ENCODE measurements around the gene TANC2.
A peak's percentile ranks its signal among the peaks of the same experiment; 100 is the strongest.
"Not testable (repeated sequence)": the region's sequence is repeated elsewhere in the genome, so short reads cannot be mapped to it uniquely, and the experiment has no call there.

TANC2 gene

DNA sequence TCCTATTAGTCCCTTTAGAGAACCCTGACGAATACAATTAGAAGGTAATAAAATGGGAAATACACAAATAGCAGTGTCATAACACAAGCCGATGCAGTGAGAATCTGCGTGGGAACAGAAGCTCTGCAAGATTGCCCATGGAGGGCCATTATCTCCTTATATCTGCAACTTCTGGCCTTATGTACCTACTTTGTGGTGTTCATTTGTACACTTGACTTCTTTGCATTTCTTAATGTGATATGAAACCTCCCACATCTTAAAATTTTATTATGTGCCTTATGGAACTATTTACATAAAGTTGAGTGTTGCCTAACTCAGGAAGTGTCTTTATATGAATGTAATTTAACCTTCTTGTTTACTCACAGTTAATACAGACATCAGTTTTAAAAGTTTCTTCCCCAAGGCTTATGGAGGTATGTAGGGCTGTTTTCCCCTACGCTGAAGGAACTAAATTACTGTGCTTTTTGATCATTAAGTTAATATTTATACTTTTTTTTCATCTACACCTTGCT lies 10.1 kb upstream of the TANC2 start:
- FAIRE-seq (no peak), DNase-seq (ENCODE audit: extremely low spot score, insufficient read length, low read depth) (no peak)

DNA sequence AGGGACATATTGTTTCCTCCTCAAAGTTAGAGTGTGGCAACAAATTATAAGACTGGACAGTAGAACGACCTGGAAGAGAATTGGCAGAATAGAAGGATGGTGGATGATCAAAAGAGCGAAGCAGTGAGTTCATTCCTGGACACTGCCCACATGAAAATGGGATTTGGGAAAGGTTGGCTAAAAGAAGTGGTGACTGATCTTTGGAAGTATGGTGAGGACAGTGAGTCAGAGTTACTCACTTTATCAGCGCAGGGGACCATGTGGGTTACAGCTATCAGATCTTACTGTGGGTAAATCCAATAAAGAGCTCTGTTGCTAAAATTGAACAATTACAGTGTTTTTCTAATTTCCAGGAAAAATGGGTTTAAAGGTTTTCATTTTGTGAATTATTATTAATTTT lies 2.7 kb upstream of the TANC2 start:
- FAIRE-seq (no peak), DNase-seq (ENCODE audit: extremely low spot score, insufficient read length, low read depth) (no peak)

- DNase-seq (ENCODE audit: extremely low spot score, insufficient read length, low read depth) (no peak), FAIRE-seq (no peak)
These were observed 1.5 kb upstream of the TANC2 start for GRCh38 chr17:62964506-62964905.

DNA sequence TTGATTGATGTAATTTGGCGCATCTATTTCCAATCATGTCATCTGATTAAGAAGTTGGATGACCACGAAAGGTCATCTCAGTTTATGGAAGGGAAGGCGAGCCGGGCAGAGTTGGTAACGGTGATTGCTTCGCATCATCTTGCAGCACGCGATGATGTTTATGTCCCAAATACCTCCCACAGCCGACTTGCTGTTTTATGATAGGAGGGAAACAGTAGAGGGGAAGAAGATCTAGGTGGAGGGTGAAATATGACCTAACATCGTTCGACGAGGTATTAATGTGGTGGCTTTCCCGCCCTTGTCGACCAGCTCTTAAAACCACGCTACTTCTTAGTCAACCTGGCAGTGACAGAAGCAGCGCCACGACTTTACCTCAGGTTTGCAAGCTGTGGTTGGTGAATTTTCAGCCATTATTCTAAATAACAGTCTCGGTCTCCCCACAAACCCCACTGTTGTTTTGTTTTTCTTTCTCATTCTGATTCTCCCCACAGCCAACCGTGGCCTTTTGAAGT lies 805 bp upstream of the TANC2 start:
- FAIRE-seq (no peak), DNase-seq (ENCODE audit: extremely low spot score, insufficient read length, low read depth) (no peak)

DNA sequence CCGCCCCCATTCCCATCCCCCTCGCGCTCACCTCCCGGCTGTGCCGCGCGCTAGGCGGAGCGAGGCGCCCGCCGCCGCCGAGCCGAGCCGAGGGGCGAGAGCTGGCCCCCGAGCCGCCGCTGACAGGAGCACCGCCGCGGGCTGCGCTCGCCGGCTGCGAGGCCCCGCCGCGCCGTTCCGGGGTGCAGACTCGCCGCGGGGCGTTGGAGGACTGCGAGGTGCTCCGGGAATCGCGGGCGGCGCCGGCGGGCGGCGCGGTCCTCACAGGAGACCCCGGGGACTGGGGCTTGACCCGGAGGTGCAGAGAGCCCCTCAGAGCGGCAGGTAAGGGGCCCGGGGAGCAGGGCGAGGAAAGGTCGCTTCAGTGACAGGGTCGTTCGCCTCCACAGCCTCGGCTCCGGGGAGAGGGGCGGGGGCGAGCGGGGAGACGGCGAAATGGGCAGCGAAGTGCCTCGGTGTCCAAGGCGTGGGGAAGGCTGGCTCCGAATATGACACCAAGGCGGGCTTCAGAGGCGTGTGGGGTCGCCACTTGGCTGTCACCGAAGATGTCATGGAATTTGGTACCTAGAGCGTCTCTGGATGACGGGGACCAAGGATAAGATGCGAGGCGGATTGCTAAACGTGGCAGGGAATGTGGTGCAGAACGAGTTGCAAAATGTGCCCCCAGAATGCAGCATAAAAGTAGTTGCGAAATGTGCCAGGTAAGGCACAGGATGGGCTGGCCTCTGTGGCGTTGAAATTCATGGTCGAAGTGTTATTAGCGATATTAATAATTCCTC lies 580 bp downstream of the TANC2 start:
- no peak for DNase-seq (ENCODE audit: extremely low spot score, insufficient read length, low read depth)
- FAIRE-seq: no peak

- FAIRE-seq (no peak), DNase-seq (ENCODE audit: extremely low spot score, insufficient read length, low read depth) (no peak)
These were observed 1.1 kb downstream of the TANC2 start for GRCh38 chr17:62967205-62967529.

GRCh38 chr17:62968445-62968923 lies 2.4 kb downstream of the TANC2 start:
- FAIRE-seq: peak; percentile 89

GRCh38 chr17:62970610-62971009 lies 4.6 kb downstream of the TANC2 start:
- FAIRE-seq: no peak

More at GRCh38 chr17:62968445-62968923, 2.4 kb downstream of the TANC2 start:
- peak; percentile 69 for DNase-seq (ENCODE audit: extremely low spot score, insufficient read length, low read depth)

DNA sequence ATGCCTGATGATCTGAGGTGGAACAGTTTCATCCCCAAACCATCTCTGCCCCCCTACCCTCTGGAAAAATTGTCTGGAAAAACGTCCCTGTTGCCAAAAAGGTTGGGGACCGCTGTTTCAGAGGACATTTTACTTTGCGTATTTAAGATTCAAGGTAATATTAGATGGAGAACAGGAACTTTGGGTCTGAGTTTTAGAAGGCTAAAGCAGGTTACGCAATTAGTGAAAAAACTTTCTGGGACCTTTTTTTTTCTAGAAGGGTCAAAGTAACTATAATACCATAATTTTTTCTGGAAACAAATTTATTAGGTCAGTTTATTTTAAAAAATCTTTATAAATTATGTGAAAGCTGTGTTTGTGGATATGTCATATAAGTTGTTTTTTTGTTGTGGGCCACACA lies 5.8 kb downstream of the TANC2 start:
- DNase-seq (ENCODE audit: extremely low spot score, insufficient read length, low read depth) (no peak), FAIRE-seq (no peak)

More at GRCh38 chr17:62970610-62971009, 4.6 kb downstream of the TANC2 start:
- DNase-seq (ENCODE audit: extremely low spot score, insufficient read length, low read depth): no peak

GRCh38 chr17:62974788-62975187 lies 8.8 kb downstream of the TANC2 start:
- no peak for DNase-seq (ENCODE audit: extremely low spot score, insufficient read length, low read depth)
- no peak for FAIRE-seq

- FAIRE-seq (no peak), DNase-seq (ENCODE audit: extremely low spot score, insufficient read length, low read depth) (no peak)
These were observed 9.2 kb downstream of the TANC2 start for GRCh38 chr17:62975206-62975605.

- not testable (repeated sequence) for FAIRE-seq; DNase-seq (ENCODE audit: extremely low spot score, insufficient read length, low read depth)
These were observed 10.7 kb downstream of the TANC2 start for GRCh38 chr17:62976643-62977231.

DNA sequence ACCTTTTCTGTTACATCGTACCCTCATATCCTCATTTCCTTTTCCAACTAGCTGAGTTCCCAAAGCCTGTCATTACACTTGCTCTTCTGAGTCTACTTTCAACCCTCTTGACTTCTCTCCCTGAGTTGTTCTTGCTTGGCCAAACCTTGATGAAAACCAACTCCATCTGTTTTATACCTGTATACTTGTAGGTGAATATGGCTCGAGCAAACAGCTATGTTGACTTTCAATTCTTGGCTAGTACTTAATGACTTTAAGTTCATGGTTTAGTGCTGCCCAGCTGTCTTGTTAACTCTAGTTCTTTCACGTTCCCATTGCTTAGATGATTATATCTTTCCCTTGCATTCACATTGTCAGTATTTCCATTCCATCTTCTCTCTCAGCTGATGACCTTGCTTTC lies 14.8 kb downstream of the TANC2 start:
- FAIRE-seq (no peak), DNase-seq (ENCODE audit: extremely low spot score, insufficient read length, low read depth) (no peak)

DNA sequence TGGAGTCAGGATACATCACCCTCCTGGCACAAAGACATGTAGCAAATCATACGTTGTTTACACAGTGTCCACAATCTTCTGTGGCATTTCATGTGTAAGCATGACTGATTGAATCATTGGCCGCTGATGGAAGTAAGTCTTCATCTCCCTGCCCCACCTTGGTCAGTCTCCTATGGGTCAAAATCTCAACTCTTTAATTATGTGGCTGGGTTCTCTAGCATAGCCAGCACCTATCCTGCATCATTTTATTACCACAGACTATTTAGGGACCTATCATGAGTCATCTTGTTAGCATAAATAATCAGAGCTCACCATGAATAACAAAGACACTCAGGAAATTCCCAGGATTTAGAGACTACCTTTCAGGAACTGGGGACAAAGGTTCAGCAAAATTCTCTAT lies 15.9 kb downstream of the TANC2 start:
- no peak for DNase-seq (ENCODE audit: extremely low spot score, insufficient read length, low read depth)

GRCh38 chr17:62984801-62985200 lies 18.8 kb downstream of the TANC2 start:
- no peak for DNase-seq (ENCODE audit: extremely low spot score, insufficient read length, low read depth)
- FAIRE-seq: no peak

More for the DNA sequence above, 15.9 kb downstream of the TANC2 start:
- no peak for FAIRE-seq

GRCh38 chr17:62986549-62986948 lies 20.5 kb downstream of the TANC2 start:
- DNase-seq (ENCODE audit: extremely low spot score, insufficient read length, low read depth) (no peak), FAIRE-seq (no peak)

DNA sequence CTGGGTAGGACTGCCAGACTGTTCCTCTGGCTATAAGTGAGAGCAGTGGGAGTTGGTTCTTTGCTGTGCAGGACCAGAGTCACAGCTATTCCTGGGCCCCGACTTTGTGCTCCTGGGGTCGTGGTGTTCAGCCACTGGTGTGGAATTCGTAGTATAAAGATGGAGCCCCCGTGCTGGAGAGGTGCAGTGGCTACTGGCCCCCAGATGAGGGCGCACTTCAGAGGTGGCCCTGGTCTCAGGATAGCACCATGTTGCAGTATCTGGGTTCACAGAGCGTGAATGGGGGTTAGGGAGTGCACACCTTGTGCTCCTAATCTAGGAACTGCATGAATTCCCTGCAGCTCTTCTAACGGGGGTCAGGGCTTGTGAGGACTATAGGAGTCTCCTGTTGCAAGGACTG lies 21.1 kb downstream of the TANC2 start:
- FAIRE-seq: no peak
- no peak for DNase-seq (ENCODE audit: extremely low spot score, insufficient read length, low read depth)

GRCh38 chr17:62989501-62989900 lies 23.5 kb downstream of the TANC2 start:
- FAIRE-seq (no peak), DNase-seq (ENCODE audit: extremely low spot score, insufficient read length, low read depth) (no peak)

GRCh38 chr17:62994931-62995330 lies 28.9 kb downstream of the TANC2 start:
- DNase-seq (ENCODE audit: extremely low spot score, insufficient read length, low read depth): no peak
- FAIRE-seq: no peak

DNA sequence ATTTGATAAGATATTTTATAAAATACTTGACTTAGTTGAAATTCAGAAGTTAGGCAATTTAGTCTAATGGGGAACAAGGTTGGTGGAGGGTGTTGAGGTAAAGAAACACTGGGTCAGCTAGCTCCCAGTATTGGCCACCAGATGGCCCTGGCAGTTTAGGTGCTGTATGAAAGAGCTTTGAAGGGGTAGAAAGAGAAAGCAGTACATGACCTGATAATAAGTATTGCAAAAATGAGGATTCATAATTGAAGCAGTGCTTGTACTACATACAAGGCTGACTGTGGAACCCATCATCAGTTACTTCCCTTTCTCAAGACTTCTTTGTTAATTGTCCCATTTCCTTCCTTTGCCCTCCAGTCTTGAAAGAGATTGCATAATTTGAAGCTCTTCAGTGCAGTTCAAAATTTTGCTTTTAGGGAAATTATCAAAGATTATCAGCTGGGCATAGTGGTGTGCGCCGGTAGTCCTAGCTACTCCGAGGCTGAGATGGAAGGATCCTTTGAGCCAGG lies 29.4 kb downstream of the TANC2 start:
- no peak for FAIRE-seq
- DNase-seq (ENCODE audit: extremely low spot score, insufficient read length, low read depth): no peak

- no peak for FAIRE-seq
These were observed 30.2 kb downstream of the TANC2 start for GRCh38 chr17:62996221-62996620.

More at GRCh38 chr17:62996221-62996620, 30.2 kb downstream of the TANC2 start:
- no peak for DNase-seq (ENCODE audit: extremely low spot score, insufficient read length, low read depth)
